GM18870 (cell line): ENCODE measurements around the gene SLC16A13.
A peak's percentile ranks its signal among the peaks of the same experiment; 100 is the strongest.

Experiments used
- ATAC-seq: cut with Tn5 transposase; IDR thresholded peaks from one replicate; pipeline ENCODE4 v1.9.1; 2021; ENCODE audit warnings: moderate library complexity; ENCODE audit not compliant: unreplicated experiment

SLC16A13 gene

GRCh38 chr17:7011942-7012254, 23.9 kb upstream of the SLC16A13 start:
- ATAC-seq = no peak

- ATAC-seq = peak; percentile 64
These were observed 21.4 kb upstream of the SLC16A13 start for GRCh38 chr17:7014261-7014994.

- peak; percentile 25 for ATAC-seq
These were observed 20.5 kb upstream of the SLC16A13 start for GRCh38 chr17:7014995-7015958.

GRCh38 chr17:7016418-7016817, 19.4 kb upstream of the SLC16A13 start:
- no peak for ATAC-seq

GRCh38 chr17:7016886-7017826, 18.7 kb upstream of the SLC16A13 start:
- ATAC-seq = no peak

- no peak for ATAC-seq
These were observed 18.0 kb upstream of the SLC16A13 start for GRCh38 chr17:7017827-7018200.

GRCh38 chr17:7018331-7018964, 17.4 kb upstream of the SLC16A13 start:
- no peak for ATAC-seq

- no peak for ATAC-seq
These were observed 16.4 kb upstream of the SLC16A13 start for GRCh38 chr17:7019367-7019766.

GRCh38 chr17:7019839-7020519, 15.8 kb upstream of the SLC16A13 start:
- ATAC-seq = no peak

- ATAC-seq = no peak
These were observed 14.7 kb upstream of the SLC16A13 start for GRCh38 chr17:7020894-7021664.

- ATAC-seq = no peak
These were observed 13.6 kb upstream of the SLC16A13 start for GRCh38 chr17:7021993-7022778.

GRCh38 chr17:7022781-7023571, 12.8 kb upstream of the SLC16A13 start, which contains the start of gene BCL6B:
BCL6B (plus strand) TSS chr17:7023050; CDS start chr17:7023672, 622 bp downstream.
- ATAC-seq = no peak

- ATAC-seq = no peak
These were observed 12.0 kb upstream of the SLC16A13 start for GRCh38 chr17:7023576-7024401.

GRCh38 chr17:7024402-7024785, 11.4 kb upstream of the SLC16A13 start:
- no peak for ATAC-seq

GRCh38 chr17:7025245-7025644, 10.6 kb upstream of the SLC16A13 start:
- no peak for ATAC-seq

GRCh38 chr17:7026471-7027115, 9.2 kb upstream of the SLC16A13 start:
- no peak for ATAC-seq
